ENCODE measurements around the gene LIPG. TPM values are rescaled to one million over a fixed set of nuclear protein-coding genes. Genes with fewer than 3 reads are reported as not detected.
A peak's percentile ranks its signal among the peaks of the same experiment; 100 is the strongest.

The LIPG gene
- total and polyA plus RNA-seq, 2 of the 13 experiments (the other 11 are each of a cell fraction or from before 2014, with no cell fraction given) = 0.96 to 10.8 TPM

DNA sequence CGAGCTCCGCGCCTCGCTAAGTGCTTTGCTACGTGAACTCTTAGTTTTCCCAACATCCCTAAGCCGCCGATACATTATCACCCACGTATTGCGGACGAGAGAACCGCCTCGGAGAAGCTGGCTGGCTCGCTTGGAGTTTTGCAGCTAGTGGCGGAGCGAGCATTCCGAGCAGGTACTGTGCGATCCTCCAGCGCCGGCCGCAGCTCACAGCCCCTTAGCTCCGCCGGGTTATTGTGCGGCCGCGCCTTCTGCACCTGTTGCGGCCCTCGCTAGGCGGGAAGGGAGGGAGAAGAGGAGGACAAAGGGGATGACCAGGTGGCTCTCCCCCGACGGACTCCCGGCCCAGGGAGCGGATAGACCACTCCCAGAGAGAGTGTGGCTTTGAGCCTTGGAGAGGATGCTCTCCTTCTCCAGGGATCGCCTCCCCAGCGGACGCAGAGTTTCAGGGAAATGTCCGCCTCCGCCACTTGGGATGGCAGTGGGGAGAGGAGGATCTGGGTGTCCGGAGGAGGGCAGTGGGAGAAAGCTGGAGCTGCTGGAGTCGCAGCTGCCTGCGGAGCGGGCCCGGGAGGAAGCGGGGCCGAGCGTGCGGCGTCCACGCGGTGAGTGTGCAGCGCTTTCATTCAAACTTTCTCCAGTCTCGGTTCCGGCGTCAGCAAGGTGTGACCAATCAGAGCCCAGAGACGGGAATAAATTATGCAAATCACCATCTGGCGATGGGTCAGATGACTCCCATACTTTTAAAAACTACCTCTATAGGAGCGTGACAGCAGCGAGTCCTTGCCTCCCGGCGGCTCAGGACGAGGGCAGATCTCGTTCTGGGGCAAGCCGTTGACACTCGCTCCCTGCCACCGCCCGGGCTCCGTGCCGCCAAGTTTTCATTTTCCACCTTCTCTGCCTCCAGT is at the start of gene LIPG (continued):
- no peak for TF ChIP-seq ZSCAN20 (CRISPR knock-in tag; IDR thresholded peaks at IDR 0.05; ENCODE audit: borderline replicate concordance)
- 0 out of 2 replicates have a peak, but pooled peaks have one; percentile 30 for TF ChIP-seq POLR2G (IDR thresholded peaks at IDR 0.05; ENCODE audit: low read depth, low read length)
- TF ChIP-seq HNF1A (IDR thresholded peaks at IDR 0.05; ENCODE audit: low read depth) = no peak
- 0 out of 2 replicates have a peak, but pooled peaks have one; percentile 29 for TF ChIP-seq HNF1A (CRISPR knock-in tag; IDR thresholded peaks at IDR 0.05; ENCODE audit: borderline replicate concordance)
- TF ChIP-seq ARNTL (CRISPR knock-in tag; IDR thresholded peaks at IDR 0.05) = peak; percentile 69
- no peak for TF ChIP-seq ZNF572 (CRISPR knock-in tag; IDR thresholded peaks at IDR 0.05)
- TF ChIP-seq ZNF652 (CRISPR knock-in tag; IDR thresholded peaks at IDR 0.05; ENCODE audit: borderline replicate concordance, low read depth) = no peak
- no peak for TF ChIP-seq SIX4 (CRISPR knock-in tag; IDR thresholded peaks at IDR 0.05)
- no peak for TF ChIP-seq ZKSCAN1 (IDR thresholded peaks at IDR 0.05; ENCODE audit: low read length)
- TF ChIP-seq KLF15 (CRISPR knock-in tag; IDR thresholded peaks at IDR 0.05; ENCODE audit: borderline replicate concordance) = no peak
- TF ChIP-seq ZNF20 (CRISPR knock-in tag; IDR thresholded peaks at IDR 0.05) = no peak
- TF ChIP-seq PCBP1 (IDR thresholded peaks at IDR 0.05; ENCODE audit: borderline replicate concordance, low read depth, low read length) = no peak
- TF ChIP-seq ZNF841 (CRISPR knock-in tag; IDR thresholded peaks at IDR 0.05; ENCODE audit: borderline replicate concordance) = peak; percentile 89
- peak; percentile 59; the same call in 1 of the 2 replicates for TF ChIP-seq KMT2A (CRISPR knock-in tag; IDR thresholded peaks at IDR 0.05)
- TF ChIP-seq RBM22 (optimal IDR thresholded peaks at IDR 0.05; ENCODE audit: low read length) = no peak
- TF ChIP-seq ZFP36L2 (CRISPR knock-in tag; IDR thresholded peaks at IDR 0.05) = no peak
- TF ChIP-seq RFX3 (CRISPR knock-in tag; IDR thresholded peaks at IDR 0.05) = no peak
- TF ChIP-seq HES4 (CRISPR knock-in tag; IDR thresholded peaks at IDR 0.05; ENCODE audit: borderline replicate concordance) = no peak
- TF ChIP-seq, protein P1, sequence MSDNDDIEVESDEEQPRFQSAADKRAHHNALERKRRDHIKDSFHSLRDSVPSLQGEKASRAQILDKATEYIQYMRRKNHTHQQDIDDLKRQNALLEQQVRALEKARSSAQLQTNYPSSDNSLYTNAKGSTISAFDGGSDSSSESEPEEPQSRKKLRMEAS (IDR thresholded peaks at IDR 0.05) = peak; percentile 89
- TF ChIP-seq PHF8 (CRISPR knock-in tag; IDR thresholded peaks at IDR 0.05) = peak; percentile 42; the same call in 1 of the 2 replicates
- TF ChIP-seq KDM5B (CRISPR knock-in tag; IDR thresholded peaks at IDR 0.05; ENCODE audit: borderline replicate concordance) = peak; percentile 64; the same call in 1 of the 2 replicates
- TF ChIP-seq, protein P2, sequence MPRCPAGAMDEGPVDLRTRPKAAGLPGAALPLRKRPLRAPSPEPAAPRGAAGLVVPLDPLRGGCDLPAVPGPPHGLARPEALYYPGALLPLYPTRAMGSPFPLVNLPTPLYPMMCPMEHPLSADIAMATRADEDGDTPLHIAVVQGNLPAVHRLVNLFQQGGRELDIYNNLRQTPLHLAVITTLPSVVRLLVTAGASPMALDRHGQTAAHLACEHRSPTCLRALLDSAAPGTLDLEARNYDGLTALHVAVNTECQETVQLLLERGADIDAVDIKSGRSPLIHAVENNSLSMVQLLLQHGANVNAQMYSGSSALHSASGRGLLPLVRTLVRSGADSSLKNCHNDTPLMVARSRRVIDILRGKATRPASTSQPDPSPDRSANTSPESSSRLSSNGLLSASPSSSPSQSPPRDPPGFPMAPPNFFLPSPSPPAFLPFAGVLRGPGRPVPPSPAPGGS (CRISPR knock-in tag; IDR thresholded peaks at IDR 0.05) = no peak
- TF ChIP-seq ZNF24 (IDR thresholded peaks at IDR 0.05) = no peak
- TF ChIP-seq, protein P3, sequence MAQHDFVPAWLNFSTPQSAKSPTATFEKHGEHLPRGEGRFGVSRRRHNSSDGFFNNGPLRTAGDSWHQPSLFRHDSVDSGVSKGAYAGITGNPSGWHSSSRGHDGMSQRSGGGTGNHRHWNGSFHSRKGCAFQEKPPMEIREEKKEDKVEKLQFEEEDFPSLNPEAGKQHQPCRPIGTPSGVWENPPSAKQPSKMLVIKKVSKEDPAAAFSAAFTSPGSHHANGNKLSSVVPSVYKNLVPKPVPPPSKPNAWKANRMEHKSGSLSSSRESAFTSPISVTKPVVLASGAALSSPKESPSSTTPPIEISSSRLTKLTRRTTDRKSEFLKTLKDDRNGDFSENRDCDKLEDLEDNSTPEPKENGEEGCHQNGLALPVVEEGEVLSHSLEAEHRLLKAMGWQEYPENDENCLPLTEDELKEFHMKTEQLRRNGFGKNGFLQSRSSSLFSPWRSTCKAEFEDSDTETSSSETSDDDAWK (CRISPR knock-in tag; IDR thresholded peaks at IDR 0.05) = no peak
